ENCODE results near the gene TRERF1. TPM values are rescaled to one million over a fixed set of nuclear protein-coding genes. Genes with fewer than 3 reads are reported as not detected.

Gene TRERF1
- total RNA-seq, 1 donor from 2014 or later: 12.8 TPM

- no peak overlapping the region for H3K27ac Mint-ChIP-seq (ENCODE audit: unreplicated experiment)
- H3K27me3 Mint-ChIP-seq (ENCODE audit: unreplicated experiment): peaks cover 3% of the 10 kb centered on the region
- no peak for DNase-seq
- H3K9me3 Mint-ChIP-seq (ENCODE audit: unreplicated experiment): peaks cover 14% of the 10 kb centered on the region
- peaks cover 20% of the 10 kb centered on the region for H3K4me1 Mint-ChIP-seq (ENCODE audit: low read depth, unreplicated experiment)
- TF ChIP-seq CTCF (IDR thresholded peaks at IDR 0.05; ENCODE audit: partially characterized antibody, unreplicated experiment): no peak
- H3K36me3 Mint-ChIP-seq (ENCODE audit: unreplicated experiment): peaks cover 5% of the 10 kb centered on the region
- H3K4me3 Mint-ChIP-seq (ENCODE audit: unreplicated experiment): no peak overlapping the region
Measured at GRCh38 chr6:42403831-42404230, 47.9 kb downstream of the TRERF1 start.

GRCh38 chr6:42403421-42403820 lies 48.3 kb downstream of the TRERF1 start:
- TF ChIP-seq CTCF (IDR thresholded peaks at IDR 0.05; ENCODE audit: partially characterized antibody, unreplicated experiment): no peak
- DNase-seq: no peak
- Mint-ChIP-seq H3K27me3 (ENCODE audit: unreplicated experiment) (peaks cover 3% of the 10 kb centered on the region), H3K4me1 (ENCODE audit: low read depth, unreplicated experiment) (peaks cover 24% of the 10 kb centered on the region), H3K36me3 (ENCODE audit: unreplicated experiment) (peaks cover 5% of the 10 kb centered on the region), H3K27ac (ENCODE audit: unreplicated experiment) (no peak overlapping the region), H3K9me3 (ENCODE audit: unreplicated experiment) (peaks cover 14% of the 10 kb centered on the region), H3K4me3 (ENCODE audit: unreplicated experiment) (no peak overlapping the region)

GRCh38 chr6:42402184-42402583 lies 49.5 kb downstream of the TRERF1 start:
- Mint-ChIP-seq H3K27ac (ENCODE audit: unreplicated experiment) (no peak overlapping the region), H3K36me3 (ENCODE audit: unreplicated experiment) (peaks cover 5% of the 10 kb centered on the region), H3K4me3 (ENCODE audit: unreplicated experiment) (no peak overlapping the region), H3K9me3 (ENCODE audit: unreplicated experiment) (peaks cover 14% of the 10 kb centered on the region), H3K27me3 (ENCODE audit: unreplicated experiment) (peaks cover 3% of the 10 kb centered on the region), H3K4me1 (ENCODE audit: low read depth, unreplicated experiment) (peaks cover 25% of the 10 kb centered on the region)
- DNase-seq: no peak
- TF ChIP-seq CTCF (IDR thresholded peaks at IDR 0.05; ENCODE audit: partially characterized antibody, unreplicated experiment): no peak

DNA sequence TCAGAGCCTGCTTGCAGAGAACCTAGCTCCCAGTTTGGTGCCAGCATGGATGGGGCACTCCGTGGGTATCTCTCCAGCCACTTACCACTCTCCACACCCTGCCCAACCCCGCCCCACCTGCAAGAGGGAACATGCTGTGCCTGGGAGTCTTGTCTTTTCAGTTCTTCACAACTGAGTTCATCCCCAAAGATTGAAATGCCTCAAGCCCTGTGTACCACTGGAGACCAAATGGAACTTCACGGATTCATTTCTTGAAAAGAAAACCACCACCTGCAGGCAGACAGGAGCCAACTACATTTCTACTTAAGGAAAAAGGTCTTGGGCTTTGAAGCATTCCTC lies 50.1 kb downstream of the TRERF1 start:
- no peak for DNase-seq
- peaks cover 13% of the 10 kb centered on the region for H3K9me3 Mint-ChIP-seq (ENCODE audit: unreplicated experiment)
- no peak for TF ChIP-seq CTCF (IDR thresholded peaks at IDR 0.05; ENCODE audit: partially characterized antibody, unreplicated experiment)
- peaks cover 25% of the 10 kb centered on the region for H3K4me1 Mint-ChIP-seq (ENCODE audit: low read depth, unreplicated experiment)
- no peak overlapping the region for H3K4me3 Mint-ChIP-seq (ENCODE audit: unreplicated experiment)
- peaks cover 3% of the 10 kb centered on the region for H3K27me3 Mint-ChIP-seq (ENCODE audit: unreplicated experiment)
- H3K36me3 Mint-ChIP-seq (ENCODE audit: unreplicated experiment): peaks cover 5% of the 10 kb centered on the region
- H3K27ac Mint-ChIP-seq (ENCODE audit: unreplicated experiment): no peak overlapping the region

DNA sequence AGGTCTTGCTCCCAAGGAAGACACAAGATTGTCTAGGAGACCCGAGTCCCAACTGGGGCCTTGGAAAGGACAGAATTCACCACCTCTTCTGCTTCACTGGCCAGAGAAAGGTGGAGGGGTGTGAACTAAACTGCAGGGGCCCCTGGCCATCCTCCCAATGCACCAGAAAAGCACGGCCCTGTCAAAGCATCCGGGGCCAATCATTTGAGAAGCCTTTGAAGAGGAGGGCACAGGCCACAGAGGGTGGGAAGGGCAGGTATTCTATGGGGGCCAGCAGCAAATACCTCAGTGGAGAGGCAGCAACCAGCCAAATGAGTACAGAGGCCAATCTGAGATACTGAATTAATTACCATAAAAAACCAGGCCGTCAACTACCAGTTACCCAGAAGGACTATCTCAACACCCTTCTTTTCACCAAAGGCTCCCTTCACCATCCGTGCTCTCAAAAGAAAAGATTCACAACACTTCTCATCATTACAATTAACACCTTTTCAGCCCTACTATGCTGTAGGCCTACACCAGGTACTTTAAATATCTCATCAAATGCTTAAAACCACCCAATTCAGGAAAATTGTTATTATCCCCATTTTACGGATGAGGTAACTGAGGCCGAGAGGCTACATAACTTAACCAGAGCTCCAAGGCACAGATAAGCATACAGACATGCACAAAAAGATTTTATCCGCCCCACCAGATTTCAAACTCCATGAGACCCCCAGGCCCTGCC lies 50.7 kb downstream of the TRERF1 start:
- Mint-ChIP-seq H3K36me3 (ENCODE audit: unreplicated experiment) (peaks cover 5% of the 10 kb centered on the region), H3K27ac (ENCODE audit: unreplicated experiment) (no peak overlapping the region), H3K4me3 (ENCODE audit: unreplicated experiment) (no peak overlapping the region), H3K27me3 (ENCODE audit: unreplicated experiment) (peaks cover 3% of the 10 kb centered on the region), H3K9me3 (ENCODE audit: unreplicated experiment) (peaks cover 13% of the 10 kb centered on the region), H3K4me1 (ENCODE audit: low read depth, unreplicated experiment) (peaks cover 21% of the 10 kb centered on the region)
- TF ChIP-seq CTCF (IDR thresholded peaks at IDR 0.05; ENCODE audit: partially characterized antibody, unreplicated experiment): no peak
- DNase-seq: no peak
